ENCODE results near the gene ACAP3.

The ACAP3 gene

DNA sequence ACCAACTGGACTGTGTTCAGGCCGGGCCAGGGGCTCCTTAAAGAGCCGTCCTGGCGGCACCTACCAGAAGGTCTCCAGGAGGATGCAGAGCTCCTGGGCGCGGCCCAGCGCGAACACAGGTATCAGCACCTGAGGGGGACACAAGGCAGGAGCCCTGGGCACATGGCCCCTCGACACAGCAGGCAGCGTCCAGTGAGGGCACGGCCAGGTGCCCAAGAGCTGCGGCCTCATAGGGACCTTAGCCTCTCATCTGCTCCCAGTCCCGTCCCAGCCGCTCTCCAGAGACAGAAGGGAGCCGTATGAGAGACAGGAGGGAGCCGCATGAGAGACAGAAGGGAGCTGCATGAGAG lies 6.5 kb upstream of the ACAP3 start:
- no peaks in the 10 kb centered on the region for H3K9me3 ChIP-seq
- H3K27me3 ChIP-seq, result no peaks in the 10 kb centered on the region
- no peak for DNase-seq
- TF ChIP-seq, protein P1, sequence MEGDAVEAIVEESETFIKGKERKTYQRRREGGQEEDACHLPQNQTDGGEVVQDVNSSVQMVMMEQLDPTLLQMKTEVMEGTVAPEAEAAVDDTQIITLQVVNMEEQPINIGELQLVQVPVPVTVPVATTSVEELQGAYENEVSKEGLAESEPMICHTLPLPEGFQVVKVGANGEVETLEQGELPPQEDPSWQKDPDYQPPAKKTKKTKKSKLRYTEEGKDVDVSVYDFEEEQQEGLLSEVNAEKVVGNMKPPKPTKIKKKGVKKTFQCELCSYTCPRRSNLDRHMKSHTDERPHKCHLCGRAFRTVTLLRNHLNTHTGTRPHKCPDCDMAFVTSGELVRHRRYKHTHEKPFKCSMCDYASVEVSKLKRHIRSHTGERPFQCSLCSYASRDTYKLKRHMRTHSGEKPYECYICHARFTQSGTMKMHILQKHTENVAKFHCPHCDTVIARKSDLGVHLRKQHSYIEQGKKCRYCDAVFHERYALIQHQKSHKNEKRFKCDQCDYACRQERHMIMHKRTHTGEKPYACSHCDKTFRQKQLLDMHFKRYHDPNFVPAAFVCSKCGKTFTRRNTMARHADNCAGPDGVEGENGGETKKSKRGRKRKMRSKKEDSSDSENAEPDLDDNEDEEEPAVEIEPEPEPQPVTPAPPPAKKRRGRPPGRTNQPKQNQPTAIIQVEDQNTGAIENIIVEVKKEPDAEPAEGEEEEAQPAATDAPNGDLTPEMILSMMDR (IDR thresholded peaks at IDR 0.05; ENCODE audit: low read depth, low read length), result no peak
- peaks cover 81% of the 10 kb centered on the region for H3K36me3 ChIP-seq
- H3K4me1 ChIP-seq, result no peaks in the 10 kb centered on the region
- H3K4me3 ChIP-seq (ENCODE audit: low read depth, low read length), result no peak overlapping the region

DNA sequence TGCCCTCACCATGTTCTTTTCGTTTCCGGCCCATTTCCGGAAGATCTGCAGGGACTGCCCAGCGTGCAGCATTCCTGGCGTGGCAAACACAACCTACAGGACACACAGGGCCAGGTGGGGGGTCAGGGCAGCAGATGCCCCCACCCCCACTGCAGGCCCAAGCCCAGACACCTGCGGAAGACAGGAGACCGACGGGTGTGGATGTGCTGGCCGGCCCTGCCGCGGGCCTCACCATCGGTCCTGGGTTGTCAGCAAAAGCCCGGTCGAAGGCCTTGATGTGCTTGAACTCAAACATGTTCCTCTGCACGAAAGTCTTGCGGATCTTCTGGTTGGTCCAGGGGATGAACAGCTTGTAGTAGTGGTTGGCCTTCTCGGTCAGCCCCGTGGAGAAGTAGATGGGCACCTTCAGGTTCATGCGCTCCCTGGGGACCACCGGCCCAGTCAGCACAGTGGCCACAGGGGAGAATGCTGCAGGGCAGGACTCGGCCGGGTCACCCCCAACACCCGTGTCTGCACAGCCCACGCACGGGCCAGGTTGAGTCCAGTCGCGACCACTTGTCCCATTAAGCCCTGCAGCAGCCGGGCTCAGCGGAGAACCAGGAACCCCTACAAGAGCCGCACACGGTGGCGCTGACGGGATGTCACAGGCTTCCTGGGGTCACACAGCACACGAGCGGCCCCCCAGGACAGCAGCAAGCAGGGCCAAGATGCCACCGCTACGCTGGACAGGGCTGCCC lies 5.9 kb upstream of the ACAP3 start:
- Histone ChIP-seq H3K4me1 (no peaks in the 10 kb centered on the region), H3K4me3 (ENCODE audit: low read depth, low read length) (no peak overlapping the region), H3K27me3 (no peaks in the 10 kb centered on the region), H3K36me3 (peaks cover 75% of the 10 kb centered on the region), H3K9me3 (no peaks in the 10 kb centered on the region)
- no peak for DNase-seq
- TF ChIP-seq, protein P1 (IDR thresholded peaks at IDR 0.05; ENCODE audit: low read depth, low read length), result no peak

DNA sequence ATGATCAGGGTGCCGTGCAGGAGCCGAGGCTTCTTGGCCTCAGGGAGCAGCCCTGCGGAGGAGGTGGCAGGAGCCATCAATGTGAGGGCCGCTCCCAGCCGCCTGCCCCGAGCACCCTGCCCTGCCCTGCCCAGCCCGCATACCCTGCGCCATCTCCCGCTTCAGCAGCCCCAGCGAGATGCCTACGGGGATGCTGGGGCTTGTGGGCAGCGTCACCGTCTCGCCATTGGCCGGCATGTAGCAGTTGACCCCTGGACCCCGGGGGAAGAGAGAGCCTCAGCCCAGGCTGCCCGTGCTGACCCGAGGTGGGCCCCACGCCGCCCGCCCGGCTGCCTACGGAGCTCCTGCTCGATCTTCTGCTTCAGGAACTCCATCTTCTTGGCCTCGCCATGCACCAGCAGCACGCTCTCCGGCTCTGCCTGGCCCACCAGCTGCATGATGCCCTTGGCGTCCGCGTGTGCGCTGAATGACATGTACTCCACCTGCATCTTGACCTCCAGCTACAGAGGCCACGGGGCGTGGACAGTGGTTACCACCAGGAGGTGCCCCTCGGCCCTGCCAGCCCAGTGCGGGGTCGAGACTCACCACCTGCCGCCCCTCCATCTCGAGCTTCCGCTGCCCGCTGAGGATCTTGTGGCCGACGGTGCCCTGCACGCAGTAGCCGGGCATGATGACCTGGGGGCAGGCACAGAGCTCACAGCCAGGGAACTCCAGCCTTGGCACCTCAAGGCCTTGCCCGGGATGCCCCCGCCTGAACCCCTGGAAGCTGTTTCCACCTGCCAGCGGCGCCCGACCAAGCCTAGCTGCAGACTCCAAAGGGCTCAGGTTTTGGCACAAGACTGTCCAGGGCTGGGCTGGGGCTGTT lies 5.0 kb upstream of the ACAP3 start:
- Histone ChIP-seq H3K27me3 (no peaks in the 10 kb centered on the region), H3K9me3 (no peaks in the 10 kb centered on the region), H3K4me3 (ENCODE audit: low read depth, low read length) (no peak overlapping the region), H3K36me3 (peaks cover 68% of the 10 kb centered on the region), H3K4me1 (no peaks in the 10 kb centered on the region)
- TF ChIP-seq, protein P1 (IDR thresholded peaks at IDR 0.05; ENCODE audit: low read depth, low read length), result no peak
- no peak for DNase-seq

DNA sequence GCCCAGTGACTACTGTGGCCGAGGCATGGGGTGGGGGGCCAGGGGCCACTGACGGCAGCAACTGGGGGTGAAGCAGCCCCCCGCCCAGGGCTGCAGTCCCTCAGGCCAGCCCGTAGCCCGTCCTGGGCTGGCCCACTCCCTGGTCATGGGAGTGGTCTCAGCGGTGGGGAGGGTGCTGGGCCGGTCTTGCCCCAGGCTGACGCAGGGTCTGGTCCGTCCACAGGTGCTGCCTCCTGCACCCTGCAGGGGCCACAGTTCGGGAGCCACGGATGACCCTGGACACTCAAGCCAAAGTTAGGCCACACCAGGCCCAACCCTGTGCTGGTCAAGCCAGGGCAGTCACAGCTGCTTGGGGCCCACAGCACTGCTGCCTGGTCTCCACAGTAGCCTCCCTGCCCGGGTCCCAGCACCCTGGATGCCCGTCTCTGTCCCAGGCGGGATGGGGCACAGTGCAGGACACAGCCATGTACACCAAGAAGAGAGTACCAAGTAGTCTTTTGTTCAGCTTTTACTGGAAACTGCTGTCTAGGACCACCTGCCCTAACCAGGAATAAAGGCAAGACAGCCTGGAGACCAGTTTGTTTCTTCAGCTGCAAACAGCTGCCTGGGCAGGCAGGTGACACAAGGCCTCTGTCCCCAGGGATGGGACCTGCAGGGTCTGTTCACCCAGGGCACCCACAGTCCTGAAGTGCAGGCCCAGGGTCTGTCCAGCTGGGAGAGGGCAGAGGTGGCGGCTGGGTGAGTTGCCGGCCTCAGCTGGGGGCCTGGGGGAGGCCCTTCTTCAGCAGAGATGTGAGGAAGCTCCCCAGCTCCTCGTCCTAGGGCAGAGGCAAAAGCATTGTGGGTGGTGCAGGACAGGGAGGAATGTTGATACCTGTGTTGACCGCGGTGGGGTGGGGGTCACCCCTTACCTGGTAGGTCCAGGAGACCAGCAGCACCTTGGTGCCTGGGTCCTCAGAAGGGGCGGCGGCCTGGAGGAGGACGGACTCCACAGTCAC lies 3.7 kb upstream of the ACAP3 start:
- peaks cover 66% of the 10 kb centered on the region for H3K36me3 ChIP-seq
- TF ChIP-seq, protein P1 (IDR thresholded peaks at IDR 0.05; ENCODE audit: low read depth, low read length), result no peak
- no peak overlapping the region for H3K4me3 ChIP-seq (ENCODE audit: low read depth, low read length)
- no peaks in the 10 kb centered on the region for H3K27me3 ChIP-seq
- DNase-seq, result no peak
- no peaks in the 10 kb centered on the region for H3K9me3 ChIP-seq
- H3K4me1 ChIP-seq, result no peaks in the 10 kb centered on the region

DNA sequence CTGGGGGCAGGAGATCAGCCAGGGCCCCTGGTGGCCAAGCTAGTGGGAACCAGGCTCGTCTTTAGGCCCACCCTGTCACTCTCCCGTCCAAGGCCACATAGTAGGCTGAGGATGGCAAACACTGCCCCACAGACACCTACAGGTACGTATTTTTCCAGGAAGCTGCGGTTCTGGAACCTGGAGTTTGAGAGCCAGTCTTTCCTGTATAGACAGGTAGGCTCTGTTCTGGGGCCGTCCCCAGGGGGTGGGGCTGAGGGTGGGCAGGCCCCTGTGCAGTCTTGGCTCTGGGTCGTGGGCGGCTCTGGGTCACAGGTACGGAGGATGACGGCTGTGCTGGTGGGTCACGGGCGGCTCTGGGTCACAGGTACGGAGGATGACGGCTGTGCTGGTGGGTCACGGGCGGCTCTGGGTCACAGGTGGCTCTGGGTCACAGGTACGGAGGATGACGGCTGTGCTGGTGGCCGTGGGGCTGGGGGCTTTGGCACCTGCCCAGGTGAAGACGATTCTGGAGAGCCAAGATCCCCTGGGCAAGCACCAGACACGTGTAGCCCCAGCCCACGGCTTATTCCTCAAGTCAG lies 2.8 kb upstream of the ACAP3 start:
- TF ChIP-seq, protein P1 (IDR thresholded peaks at IDR 0.05; ENCODE audit: low read depth, low read length), result no peak
- peaks cover 60% of the 10 kb centered on the region for H3K36me3 ChIP-seq
- no peaks in the 10 kb centered on the region for H3K9me3 ChIP-seq
- no peak for DNase-seq
- H3K27me3 ChIP-seq, result no peaks in the 10 kb centered on the region
- H3K4me3 ChIP-seq (ENCODE audit: low read depth, low read length), result no peak overlapping the region
- no peaks in the 10 kb centered on the region for H3K4me1 ChIP-seq
